HG02642 (cell line): ENCODE data around the gene DAB1.

Experiments used
- ATAC-seq: cut with Tn5 transposase; IDR thresholded peaks from one replicate; pipeline ENCODE4 v1.9.1; 2021; ENCODE audit warnings: mild to moderate bottlenecking; ENCODE audit not compliant: unreplicated experiment, poor library complexity

DAB1 gene

GRCh38 chr1:57192222-57192621, 231.6 kb downstream of the DAB1 start:
- ATAC-seq, result no peak

DNA sequence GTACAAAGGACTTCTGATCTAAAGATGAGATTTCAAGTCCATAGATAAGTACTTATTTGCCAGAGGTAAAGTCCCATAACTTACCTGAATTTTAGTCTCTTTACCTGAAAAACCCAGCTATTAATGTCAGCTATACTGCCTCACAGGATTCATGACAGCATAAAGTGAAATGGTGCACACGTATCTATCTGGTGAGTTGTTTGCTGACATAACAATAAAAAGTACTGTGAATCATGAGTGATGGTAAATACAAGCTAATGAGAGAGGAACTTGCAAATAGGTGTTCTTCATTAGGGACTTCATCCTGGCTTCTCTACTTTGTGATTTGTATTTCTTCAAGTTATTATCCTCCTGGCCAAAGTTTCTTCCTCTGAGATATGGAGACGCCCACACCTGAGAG, 233.0 kb downstream of the DAB1 start:
- no peak for ATAC-seq

DNA sequence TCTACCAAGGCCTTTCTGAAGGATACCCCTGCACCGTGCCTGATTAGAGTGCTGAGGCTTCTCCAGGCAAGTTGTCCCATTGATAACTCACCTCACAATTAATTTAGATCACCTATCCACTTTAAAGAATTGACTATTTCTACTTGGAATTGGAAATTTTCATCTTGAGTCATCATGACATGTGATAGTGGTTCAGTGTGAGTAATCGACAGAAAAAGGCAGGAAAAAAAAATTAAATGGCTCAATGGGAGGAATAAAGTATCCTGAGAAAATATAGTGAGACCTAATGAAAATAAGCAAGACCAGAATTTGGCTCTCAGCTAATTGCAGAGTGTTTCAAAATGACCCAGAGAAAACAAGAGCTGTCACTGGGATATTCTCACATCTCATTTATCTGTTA, 235.7 kb downstream of the DAB1 start:
- ATAC-seq, result no peak

DNA sequence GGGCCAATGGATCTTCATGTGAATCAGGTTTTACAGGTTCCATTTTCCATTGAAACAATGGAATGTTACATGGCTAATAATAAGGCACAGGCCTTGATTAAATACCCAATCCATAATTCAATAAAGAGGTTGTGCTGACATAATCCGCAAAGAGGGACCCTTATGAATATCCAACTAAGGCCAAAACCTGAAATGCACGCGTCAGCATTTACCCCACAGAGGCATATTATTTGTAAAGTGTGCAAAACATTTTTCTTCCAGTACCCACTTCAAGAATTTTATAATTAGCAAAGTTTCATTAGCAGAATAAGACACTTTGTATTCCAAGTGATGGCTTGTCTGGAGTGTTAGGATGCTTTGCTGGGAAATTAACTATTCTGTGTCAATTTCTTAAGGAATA, 237.4 kb downstream of the DAB1 start:
- no peak for ATAC-seq

GRCh38 chr1:57179001-57179400, 244.9 kb downstream of the DAB1 start:
- ATAC-seq, result no peak

- ATAC-seq, result no peak
These were observed 248.4 kb downstream of the DAB1 start for GRCh38 chr1:57175506-57175905.

DNA sequence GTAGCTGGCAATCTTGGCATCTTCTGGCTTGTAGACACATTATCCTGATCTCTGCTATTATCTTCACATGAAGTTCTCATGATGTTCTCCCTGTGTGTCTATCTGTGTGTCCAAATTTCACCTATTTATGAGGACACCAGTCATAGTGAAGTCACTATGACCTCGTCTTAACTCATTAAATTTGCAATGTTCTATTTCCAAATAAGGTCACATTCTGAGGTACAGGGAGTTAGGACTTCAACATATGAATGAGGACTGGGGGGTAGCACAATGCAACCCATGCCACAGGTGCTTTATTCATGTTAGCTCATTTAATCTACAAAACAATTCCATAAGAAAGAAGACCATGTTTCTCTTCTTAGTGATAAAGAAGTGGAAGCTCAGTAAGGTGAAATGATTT, 251.8 kb downstream of the DAB1 start:
- ATAC-seq, result no peak

DNA sequence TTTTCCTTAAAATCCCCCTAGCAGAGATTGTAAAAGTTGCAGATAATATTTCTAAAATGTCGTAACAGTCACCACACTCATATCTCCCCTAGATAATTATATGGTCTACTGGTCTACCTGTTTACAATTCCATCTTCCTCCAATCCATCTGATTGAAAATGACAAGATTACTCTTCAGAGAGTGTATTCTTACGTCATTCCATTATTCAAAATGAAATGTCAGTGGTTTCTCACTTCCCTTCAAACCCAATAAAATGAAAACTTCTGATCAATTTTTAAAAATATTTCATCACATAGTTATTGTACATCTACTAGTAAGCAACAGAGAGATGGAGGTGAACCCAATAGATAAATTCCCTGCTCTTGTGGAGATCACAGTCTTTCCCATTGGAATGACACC, 255.9 kb downstream of the DAB1 start:
- no peak for ATAC-seq

- ATAC-seq, result no peak
These were observed 258.3 kb downstream of the DAB1 start for GRCh38 chr1:57165546-57165945.

GRCh38 chr1:57164584-57164983, 259.3 kb downstream of the DAB1 start:
- no peak for ATAC-seq

DNA sequence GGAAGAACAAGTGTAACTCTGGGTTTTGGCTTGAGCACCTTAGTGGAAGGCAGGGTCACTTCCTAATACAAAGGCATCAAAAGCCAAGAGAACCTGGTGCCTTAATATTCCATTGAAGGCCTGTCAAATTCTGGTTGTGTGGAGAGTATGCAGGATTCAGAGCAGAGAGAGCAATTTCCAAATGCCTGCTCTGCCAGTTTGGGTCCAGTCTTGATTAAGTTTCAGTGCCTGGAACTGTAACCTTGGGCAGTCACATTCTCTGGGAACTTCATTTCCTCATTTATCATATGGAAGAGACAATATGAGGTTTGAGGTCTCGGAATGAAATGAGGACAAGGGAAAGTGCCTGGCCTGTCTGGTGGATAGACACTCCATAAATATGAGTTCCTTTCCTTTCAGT, 260.1 kb downstream of the DAB1 start:
- no peak for ATAC-seq

GRCh38 chr1:57163325-57163724, 260.5 kb downstream of the DAB1 start:
- ATAC-seq, result no peak

GRCh38 chr1:57162607-57163261, 261.1 kb downstream of the DAB1 start:
- ATAC-seq, result no peak

DNA sequence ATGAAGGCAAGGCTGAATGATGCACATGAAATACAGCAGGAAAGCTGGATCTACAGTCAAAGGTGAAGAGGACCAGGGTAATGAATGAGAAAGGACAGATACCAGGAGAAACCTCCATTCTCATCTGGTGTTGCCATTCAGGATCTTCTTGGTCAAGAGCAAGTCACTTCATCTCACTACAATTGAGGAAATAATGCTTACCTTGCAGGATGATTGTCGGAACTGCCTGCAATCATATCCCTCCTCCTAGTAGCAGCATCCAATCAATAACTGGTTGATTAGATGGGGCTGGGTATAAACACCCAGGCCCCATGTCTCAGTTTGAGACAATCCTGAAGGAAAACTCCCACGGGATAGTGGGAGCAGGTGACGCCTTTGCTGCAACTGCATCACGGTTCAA, 263.3 kb downstream of the DAB1 start:
- no peak for ATAC-seq

DNA sequence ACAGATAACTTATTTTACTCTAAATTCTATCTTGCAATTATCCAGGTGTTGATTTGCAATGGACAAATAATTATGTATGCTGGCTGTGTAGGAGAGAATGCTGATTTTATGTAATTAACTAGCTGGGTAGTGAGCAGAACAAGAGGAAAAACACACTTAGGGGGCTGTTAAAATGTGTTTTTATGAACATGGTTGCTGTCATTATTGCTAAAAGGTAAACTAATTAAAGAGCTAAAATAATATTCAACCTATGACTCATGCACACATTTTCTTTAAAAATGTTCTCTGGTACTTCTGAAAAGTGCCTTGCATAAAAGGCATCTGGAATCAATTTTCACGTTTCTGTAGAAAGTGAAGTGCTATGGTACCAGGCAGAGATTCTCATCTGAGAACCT, 265.3 kb downstream of the DAB1 start:
- ATAC-seq, result no peak

DNA sequence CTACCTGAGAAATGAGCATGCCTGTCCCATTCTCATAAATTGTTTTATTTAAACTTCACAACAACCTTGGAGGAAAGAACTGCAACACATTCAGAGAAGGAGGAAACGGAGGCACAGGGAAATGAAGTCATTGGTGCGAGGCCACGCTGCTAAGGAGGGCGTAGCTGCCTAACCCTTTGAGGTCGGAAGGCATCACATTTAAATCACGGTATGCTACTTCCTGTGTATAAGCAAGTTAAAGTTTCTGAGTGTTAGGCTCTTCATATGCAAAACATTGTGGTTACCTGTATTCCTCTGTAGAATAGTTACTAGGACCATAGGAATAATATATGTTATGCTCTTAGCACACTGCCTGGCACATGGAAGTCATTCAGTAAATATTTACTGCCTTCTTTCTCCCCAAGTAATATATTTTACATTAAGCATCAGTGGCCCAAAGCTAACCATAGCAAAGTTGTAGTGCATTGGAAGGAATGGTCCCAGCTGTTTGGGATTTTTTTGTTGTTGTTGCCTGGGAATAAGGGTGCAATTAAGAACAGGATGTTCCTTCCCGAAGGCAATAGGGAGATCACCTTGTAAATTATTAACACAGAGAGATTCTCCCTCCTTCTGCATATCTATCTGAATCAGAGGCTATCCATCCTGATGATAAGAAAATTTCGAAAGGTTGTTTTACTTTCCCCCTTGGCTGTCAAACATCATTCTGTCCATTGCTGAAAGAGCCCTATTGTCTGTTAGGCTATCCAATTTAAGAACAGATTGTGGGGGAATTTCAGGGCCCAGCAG, 265.8 kb downstream of the DAB1 start:
- no peak for ATAC-seq

DNA sequence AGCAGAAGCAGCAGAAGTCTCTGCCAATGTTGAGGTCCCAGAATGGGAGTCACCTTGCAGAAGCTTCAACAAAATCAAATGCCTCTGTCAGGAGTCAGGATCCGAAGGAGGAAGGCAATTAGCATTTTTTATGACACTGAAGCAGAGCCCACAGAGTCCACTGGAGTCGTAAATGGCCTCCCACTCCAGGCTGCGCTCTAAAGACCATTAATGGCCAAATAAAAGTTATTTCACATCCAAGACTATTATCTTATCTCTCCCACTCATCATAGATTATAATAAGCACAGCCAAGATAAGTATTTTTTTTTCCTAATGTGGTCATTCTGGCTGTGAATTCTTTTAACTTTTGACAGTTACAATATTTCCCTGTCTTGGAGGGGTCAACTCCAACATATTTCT, 267.0 kb downstream of the DAB1 start:
- ATAC-seq, result no peak

DNA sequence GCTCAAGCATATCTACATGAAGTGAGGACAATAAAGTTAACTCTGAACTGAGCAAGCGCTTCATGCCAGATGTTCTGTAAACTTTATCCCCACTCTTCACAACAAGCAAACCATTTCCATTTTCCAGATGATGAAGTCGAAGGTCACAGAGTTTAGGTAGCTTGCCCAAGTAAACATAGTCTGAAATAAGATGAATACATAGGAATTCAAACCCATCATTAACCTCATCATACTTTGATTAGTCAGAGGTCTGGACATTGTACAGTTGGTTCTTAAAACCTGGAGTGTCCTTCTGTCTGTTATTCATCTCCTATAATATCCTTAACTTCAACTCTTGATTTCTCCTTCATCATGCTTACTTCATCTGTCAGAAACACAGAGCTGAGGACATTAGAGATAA, 277.8 kb downstream of the DAB1 start:
- no peak for ATAC-seq

GRCh38 chr1:57142999-57143398, 280.9 kb downstream of the DAB1 start:
- no peak for ATAC-seq

DNA sequence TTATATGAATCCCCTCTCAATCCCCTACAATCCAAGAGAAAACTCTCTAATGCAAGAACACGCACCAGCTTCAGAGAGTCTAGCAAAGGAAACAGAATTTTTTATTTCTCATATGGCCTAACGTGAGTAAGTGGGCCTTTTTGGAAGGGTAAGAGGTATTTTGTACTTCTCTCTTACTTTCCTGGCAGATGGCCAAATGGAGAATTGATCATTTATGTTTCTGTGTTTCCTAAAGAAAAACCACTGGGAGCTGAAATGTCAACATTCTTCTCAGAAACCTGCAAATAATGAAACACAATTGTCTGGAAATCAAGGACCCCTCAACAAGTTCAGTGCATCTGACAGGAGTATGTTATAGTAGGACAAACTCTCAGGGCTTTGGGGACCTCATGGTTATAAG, 281.7 kb downstream of the DAB1 start:
- ATAC-seq, result no peak

DNA sequence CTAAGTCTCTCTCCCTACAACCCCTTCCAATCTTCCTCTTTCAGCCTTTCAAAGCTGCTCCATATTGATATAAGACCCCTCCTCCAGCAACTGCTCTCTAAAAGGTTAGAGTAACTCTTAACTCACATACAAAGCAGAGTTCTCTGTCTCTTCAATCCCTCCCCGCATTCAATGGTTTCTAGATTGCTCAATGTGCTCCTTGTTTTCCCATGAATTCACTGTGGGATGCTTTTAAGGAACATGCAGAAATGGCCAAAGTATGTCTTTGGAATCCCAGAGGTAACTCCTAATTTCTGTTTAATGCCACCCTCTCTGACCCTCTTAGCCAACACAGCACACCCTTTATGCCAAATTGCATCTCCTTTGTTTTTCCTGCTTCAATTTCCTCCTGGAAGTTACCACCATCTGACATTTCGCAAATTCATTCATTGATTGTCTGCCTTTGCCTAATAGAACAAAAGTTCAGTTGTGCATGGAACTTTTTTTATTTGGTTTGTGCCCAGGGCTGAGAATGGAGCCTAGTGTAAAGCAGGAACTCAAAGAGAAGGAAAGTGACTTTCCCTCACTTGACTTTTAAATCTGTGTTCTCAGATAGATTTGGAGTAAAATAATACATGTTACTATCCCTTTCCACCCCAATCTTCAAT, 285.3 kb downstream of the DAB1 start:
- no peak for ATAC-seq

- ATAC-seq, result peak; percentile 66
These were observed 285.9 kb downstream of the DAB1 start for GRCh38 chr1:57137980-57138379.
